Germinal center (tissue), 1 donor: ENCODE measurements around the gene ARID1B.

Experiments used
- DNase-seq: peaks from one replicate; pipeline ENCODE4 v3.0.0; 2012; ENCODE audit warnings: mixed read lengths, low spot score

The ARID1B gene

DNA sequence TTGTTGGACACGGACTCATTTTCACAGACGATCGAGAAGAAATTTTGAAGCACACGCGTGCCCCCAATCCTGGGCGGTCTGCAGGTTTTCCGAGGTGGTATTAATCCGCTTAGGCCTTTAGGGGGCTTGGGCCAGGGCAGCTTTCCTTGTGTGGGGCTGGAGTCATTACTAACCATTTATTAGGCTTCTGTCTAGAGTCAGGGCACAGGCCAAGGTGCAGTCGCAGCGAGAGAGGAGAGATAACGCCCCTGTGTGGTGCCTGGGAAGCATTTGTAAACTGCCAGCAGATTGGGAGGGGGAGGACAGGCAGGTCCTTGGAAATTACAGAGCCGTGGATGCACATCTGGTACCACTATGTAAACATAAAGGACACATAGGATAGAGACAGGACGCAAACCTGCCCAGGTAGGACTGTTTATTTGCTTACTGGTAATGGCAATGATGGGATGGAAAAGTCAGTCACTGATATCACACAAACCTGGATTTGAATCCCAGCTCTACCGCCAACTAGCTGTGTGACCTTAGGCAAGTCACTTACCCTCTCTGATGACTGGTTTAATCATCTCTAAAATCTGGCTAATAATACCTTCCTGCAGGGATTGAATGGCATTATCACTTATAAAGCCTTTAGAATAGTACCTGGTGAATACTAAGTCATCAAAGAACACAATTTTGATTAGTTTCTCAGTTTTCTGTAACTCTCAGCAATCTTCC lies 469.8 kb downstream of the ARID1B start:
- no peak for DNase-seq

DNA sequence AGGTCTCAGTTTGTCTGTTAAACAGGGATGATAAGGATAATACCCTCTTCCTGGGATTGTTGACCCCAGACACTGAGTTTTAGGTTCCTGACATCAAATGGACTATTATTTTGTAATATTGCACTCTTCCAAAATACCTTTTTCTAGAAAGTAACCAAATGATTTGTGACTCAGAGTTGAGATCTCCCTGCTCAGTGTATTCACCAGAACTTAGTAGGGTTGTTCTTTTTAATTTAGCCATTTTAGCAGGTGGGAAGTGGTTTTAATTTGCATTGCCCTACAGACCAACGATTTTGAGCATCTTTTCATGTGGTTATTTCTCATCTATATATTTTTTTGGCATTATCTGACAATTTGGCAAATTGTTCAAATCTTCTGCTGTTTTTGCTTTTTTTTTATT lies 471.1 kb downstream of the ARID1B start:
- no peak for DNase-seq

DNA sequence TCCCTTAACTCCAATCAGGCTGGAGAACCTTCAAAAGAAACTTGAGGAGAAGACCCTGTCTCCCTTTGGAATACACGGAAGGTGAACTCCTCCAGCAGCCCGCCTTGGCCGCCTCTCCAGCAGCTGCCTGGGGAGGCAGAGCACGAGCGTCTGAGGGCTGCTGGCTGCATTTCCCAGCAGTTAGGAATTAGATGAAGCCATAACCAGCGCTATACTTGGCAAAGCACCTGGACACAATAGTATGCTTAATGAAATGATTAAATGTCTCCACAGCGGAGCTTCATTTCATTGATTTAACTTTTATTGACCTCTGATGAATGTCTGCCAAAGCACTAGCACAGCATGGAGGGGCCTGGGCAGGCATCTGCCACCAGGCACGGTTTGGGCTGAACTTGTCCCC lies 472.6 kb downstream of the ARID1B start:
- no peak for DNase-seq

DNA sequence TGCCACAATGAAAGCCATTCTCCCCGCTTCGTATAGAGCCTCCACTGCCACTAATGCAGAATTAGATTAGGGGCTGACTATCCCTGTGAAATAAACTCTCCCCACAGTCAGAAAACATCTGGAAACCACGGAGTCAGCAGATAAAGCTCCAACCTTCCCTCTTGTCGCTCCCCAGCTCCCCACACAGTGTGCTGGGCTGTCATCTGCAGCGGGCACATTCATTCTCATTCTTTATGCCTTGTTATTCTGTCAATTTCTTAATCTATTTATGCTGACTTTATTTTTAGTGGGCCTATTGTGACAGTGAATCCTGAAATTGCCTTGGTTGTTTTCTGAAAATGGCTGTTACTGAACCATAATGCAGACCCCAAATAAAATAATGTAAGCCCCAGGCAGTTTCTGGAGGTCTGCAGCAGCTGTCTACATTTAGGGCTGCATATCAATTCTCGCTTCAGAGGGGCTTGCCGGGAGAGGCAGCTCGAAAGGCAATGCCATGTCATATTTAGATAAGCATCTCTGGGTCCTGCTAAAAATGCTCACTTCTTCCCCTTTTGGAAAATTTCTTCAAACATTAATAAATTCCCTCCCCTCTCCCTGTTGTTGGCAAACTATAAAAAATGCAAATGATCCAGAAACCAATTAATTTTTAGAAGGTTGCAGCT lies 474.5 kb downstream of the ARID1B start:
- DNase-seq, result no peak

DNA sequence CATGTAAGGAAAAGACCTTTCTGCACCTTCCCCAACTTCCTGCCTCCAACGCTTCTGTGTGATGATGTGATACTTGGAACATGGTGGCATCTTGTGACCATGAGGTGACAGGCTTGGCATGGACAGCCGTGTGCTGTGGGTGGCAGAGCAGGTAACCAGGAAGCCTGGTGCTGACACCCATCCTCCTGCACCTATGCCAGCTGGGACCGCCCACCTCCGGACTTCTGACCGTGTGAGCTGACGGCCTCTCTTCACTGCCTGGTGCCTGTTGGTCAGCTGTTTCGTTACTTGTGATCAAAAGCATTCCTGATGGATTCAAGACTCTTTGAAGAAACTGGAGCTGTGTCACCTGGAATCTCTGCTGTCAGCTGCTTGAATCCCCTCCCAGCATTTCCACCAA lies 475.8 kb downstream of the ARID1B start:
- no peak for DNase-seq

DNA sequence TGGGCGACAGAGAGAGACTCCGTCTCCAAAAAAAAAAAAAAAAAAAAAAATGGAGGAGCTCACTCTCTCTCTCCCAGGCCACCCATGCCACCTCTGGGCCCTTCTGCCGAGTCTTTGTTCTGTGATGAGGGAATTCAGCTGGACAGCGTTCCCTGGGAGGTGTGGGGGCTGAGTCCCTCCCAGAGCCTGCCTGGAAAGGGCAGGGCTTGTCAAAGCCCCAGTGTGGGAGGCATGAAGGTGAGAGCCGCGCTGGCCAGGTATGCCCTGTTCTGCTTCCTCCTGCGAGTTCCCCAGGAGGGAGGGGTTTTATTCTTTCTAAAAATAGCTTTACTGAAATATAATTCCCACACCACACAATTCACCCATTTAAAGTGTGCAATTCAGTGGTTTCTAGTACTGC lies 476.5 kb downstream of the ARID1B start:
- DNase-seq, result no peak

DNA sequence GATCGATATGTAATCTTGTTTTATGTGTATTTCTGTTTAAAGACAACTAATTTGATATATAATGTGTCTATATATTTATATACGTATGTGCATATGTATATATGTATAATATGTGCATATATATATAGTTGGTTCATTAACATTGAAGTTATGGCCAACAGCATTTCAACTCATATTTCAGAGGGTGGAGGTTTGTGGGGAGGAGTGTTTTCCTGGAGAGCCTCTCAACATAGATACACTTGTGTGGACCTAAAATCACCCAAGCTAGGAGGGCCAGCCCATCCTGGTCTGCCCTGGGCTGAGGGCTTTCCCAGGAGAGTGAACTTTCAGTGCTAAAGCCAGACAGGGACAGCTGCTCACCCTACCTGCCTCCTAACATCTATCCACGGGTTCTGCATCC lies 477.4 kb downstream of the ARID1B start:
- no peak for DNase-seq

DNA sequence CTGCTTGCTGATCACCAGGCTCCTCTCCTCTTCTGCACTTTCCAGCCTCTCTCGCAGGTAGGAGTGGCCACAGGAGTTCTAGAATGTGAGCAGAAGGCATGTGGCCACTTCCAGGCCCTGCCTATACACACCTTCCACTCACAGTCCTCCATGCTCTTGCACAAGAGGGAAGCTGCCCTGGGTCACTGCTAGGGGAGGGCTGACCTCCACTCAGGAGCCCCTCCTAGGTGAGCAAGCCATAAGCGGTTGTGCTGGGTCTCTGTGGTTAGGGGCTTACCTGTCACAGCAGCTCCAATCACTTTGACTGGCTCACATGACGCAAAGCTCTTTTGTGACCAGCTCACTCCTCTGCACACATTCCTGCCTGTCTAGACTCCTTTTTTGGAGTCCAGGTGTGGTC lies 477.9 kb downstream of the ARID1B start:
- DNase-seq, result no peak

DNA sequence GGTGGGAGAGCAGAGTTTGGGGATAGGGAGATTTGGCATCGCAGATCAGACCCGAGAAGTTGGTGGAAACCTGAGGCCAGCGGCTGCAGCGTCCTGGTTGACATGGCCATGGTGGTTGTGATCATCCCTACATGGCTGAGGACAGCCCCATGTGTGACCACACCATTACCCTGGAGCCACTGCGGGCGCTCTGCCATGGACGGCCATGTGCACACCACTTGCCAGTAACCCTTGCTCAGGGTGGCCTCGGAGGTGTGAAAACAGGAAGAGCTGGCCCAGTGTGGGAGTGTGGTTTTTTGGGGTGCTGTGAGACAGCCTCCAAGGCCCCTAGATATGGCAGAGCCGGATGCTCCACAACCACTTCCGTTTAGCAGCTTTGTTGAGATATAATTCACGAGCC lies 481.7 kb downstream of the ARID1B start:
- DNase-seq, result no peak

DNA sequence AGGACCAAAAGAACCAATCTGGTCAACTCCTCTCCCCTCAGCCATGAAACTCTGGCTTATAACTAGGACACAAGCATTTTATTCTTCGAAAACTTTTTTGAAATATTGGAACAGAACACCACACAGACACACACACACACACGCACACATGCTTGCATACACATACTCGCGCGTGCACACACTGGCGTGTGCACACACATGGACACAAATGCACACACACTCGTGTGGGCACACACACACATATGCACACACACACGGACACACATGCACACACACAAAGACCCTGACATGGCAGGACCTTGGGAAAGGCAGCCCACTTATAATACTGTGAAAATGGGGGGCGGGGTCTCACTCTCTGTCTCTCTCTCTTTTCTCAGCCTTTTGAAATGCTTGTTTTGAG lies 482.3 kb downstream of the ARID1B start:
- DNase-seq, result no peak
